Measurements from ENCODE around the gene LPIN2.

Gene LPIN2

DNA sequence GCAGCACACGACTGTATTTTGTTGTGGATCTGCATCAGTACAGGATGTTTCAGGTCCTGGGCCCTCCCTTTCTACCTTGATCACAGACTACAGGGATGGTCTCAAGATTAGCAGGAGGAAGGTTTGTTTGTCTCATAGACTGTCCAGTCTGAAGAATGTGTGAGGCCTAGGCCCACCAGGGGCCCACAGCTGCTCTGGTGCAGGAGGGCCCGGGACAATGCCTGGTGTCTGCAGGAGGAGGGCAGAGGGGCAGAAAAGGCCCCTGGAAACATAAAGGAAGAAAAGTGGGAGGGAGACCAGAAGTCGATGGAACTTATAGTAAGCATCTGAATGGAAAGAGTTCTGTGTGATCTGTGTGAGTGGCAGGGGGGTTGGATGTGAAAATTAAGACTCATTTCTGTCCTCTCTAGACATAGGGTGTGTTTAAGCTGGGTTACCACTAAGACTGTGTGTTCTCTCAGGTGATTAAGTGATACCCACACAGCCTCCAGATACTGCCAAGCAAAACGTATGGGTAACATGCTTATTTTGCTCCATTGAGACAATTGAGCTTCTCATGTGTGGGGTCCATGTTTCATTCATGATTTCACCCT, 33.4 kb upstream of the LPIN2 start:
- no peak overlapping the region for H3K9ac ChIP-seq
- H3K4me3 ChIP-seq = no peak overlapping the region
- H3K9me3 ChIP-seq = no peaks in the 10 kb centered on the region
- no peak for TF ChIP-seq Cebpa-rat (IDR thresholded peaks at IDR 0.05)
- H3K4me1 ChIP-seq = peaks cover 10% of the 10 kb centered on the region
- no peak overlapping the region for H3K27ac ChIP-seq
- no peak overlapping the region for H3K4me2 ChIP-seq
- no peaks in the 10 kb centered on the region for H4K20me1 ChIP-seq
- no peaks in the 10 kb centered on the region for H3K27me3 ChIP-seq
- no peaks in the 10 kb centered on the region for H3K36me3 ChIP-seq

DNA sequence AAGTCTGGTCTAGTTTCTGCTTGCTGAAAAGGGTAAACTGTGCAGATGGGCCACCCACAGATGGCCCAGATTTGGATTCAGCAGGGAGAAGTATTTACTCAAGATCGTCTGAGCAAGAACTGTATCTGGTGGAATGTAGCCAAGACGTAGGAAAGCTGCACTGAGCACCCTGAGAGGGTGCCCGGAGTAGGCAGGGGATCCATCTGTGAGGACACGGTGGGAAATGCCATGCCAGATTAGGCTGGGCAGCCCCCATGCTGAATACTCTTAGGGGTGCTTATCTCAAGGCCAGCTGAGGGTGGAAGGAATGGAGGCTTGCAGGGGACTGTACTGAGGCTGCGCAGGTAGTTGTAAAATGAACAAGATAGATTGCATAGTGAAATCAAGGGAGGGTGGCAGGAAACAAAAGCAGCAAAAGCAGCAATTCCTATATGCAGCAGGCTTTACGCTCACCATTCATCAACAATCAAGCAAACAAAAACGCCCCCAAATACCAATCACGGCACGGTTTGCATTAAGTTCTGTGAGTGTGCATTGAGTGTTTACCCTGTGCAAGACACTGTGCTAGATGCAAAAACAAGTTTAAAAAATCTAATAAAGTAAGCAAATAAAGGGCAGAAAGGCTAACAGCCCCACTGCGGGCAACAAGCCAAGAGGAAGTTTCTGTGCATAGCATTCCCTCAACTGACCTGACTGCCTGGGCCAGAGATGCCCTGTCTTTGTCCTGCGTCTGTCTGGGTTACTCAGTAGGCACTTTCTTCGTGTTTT, 32.2 kb upstream of the LPIN2 start:
- Histone ChIP-seq H3K4me2 (no peak overlapping the region), H3K36me3 (no peaks in the 10 kb centered on the region), H3K27ac (no peak overlapping the region), H3K9ac (no peak overlapping the region), H4K20me1 (no peaks in the 10 kb centered on the region), H3K4me3 (no peak overlapping the region), H3K9me3 (no peaks in the 10 kb centered on the region), H3K4me1 (peaks cover 10% of the 10 kb centered on the region), H3K27me3 (no peaks in the 10 kb centered on the region)
- TF ChIP-seq Cebpa-rat (IDR thresholded peaks at IDR 0.05) = no peak

DNA sequence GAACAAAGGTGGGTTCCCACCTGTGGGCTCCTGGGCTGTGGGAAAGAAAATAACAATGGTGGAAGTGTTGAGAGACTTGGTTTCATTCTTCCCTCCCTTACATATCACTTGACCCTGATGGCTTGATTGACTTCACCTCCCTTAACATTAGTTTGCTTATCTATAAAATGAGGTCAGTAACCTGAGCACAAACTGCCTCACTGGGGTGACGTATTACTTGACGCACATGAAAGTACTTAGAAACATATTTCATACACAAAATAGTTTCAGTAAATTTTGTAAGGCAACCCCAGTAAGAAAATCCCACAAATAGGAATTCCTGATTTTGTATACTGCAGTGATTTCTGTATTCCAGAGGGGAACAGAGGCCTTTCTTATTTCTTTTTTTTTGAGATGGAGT, 29.4 kb upstream of the LPIN2 start:
- no peaks in the 10 kb centered on the region for H4K20me1 ChIP-seq
- H3K27me3 ChIP-seq = no peaks in the 10 kb centered on the region
- H3K27ac ChIP-seq = no peak overlapping the region
- TF ChIP-seq Cebpa-rat (IDR thresholded peaks at IDR 0.05) = no peak
- H3K4me3 ChIP-seq = no peak overlapping the region
- H3K4me2 ChIP-seq = no peak overlapping the region
- no peak overlapping the region for H3K9ac ChIP-seq
- no peaks in the 10 kb centered on the region for H3K36me3 ChIP-seq
- no peaks in the 10 kb centered on the region for H3K9me3 ChIP-seq
- H3K4me1 ChIP-seq = peaks cover 3% of the 10 kb centered on the region

DNA sequence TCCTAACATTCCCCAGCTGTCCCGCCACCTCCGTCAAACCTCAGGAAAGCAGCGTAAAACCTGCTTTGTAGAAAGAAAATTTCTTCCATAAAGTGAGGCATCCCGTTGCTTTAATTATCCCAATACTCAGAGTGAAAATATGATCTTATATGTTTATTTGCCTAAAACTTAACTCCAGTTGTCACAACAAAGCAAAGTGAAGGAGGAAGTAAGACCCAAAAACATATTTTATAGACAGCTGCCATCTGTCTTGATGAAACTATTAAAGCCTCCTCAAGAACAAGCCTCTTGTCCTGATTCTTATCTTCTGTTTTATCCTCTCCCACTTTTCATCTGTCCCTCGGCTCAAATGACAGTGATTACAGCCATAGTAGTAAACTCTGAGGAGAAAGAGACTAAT, 28.9 kb upstream of the LPIN2 start:
- Histone ChIP-seq H3K36me3 (no peaks in the 10 kb centered on the region), H3K4me3 (no peak overlapping the region), H3K4me2 (no peak overlapping the region), H3K27me3 (no peaks in the 10 kb centered on the region), H3K4me1 (peaks cover 7% of the 10 kb centered on the region), H3K9me3 (no peaks in the 10 kb centered on the region; the same call in 1 of the 2 replicates), H3K9ac (no peak overlapping the region), H4K20me1 (no peaks in the 10 kb centered on the region), H3K27ac (no peak overlapping the region)
- no peak for TF ChIP-seq Cebpa-rat (IDR thresholded peaks at IDR 0.05)

DNA sequence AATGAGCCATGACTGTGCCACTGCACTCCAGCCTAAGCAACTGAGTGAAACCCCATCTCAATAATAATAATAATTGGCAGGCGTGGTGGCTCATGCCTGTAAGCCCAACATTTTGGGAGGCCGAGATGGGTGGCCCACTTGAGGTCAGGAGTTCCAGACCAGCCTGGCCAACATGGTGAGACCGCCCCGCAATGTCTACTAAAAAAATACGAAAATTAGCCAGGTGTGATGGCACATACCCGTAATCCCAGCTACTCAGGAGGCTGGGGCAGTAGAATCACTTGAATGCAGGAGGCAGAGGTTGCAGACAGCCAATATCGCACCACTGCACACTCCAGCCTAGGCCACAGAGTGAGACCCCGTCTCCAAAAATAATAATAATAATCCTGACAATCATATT, 27.9 kb upstream of the LPIN2 start:
- no peak overlapping the region for H3K27ac ChIP-seq
- no peak for TF ChIP-seq Cebpa-rat (IDR thresholded peaks at IDR 0.05)
- no peak overlapping the region for H3K9ac ChIP-seq
- no peak overlapping the region for H3K4me3 ChIP-seq
- no peaks in the 10 kb centered on the region for H3K27me3 ChIP-seq
- no peaks in the 10 kb centered on the region for H4K20me1 ChIP-seq
- no peaks in the 10 kb centered on the region for H3K36me3 ChIP-seq
- peaks cover 16% of the 10 kb centered on the region for H3K4me1 ChIP-seq
- H3K4me2 ChIP-seq = no peak overlapping the region
- no peaks in the 10 kb centered on the region; the same call in 1 of the 2 replicates for H3K9me3 ChIP-seq

DNA sequence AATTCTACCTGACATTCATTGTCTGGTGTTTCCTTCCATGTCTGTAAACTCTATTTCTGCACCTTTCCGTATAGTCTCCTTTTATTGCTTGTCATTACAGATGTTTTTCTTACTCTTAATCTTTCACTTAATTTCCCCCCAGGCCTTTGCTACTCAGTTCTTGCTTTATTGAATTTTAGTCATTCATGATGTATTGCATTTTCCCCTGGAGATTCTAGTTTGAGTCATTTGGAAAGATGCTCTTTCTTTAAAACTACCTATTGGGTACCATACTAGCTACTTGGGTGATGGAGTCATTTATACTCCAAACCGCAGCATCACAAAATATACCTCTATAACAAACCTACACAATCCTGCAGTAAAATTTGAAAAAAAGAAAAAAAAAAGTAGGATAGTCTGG, 27.2 kb upstream of the LPIN2 start:
- Histone ChIP-seq H3K27ac (no peak overlapping the region), H3K9me3 (no peaks in the 10 kb centered on the region; the same call in 1 of the 2 replicates), H4K20me1 (no peaks in the 10 kb centered on the region), H3K9ac (no peak overlapping the region), H3K4me3 (no peak overlapping the region), H3K4me2 (no peak overlapping the region), H3K36me3 (no peaks in the 10 kb centered on the region), H3K4me1 (peaks cover 16% of the 10 kb centered on the region), H3K27me3 (no peaks in the 10 kb centered on the region)
- TF ChIP-seq Cebpa-rat (IDR thresholded peaks at IDR 0.05) = no peak

DNA sequence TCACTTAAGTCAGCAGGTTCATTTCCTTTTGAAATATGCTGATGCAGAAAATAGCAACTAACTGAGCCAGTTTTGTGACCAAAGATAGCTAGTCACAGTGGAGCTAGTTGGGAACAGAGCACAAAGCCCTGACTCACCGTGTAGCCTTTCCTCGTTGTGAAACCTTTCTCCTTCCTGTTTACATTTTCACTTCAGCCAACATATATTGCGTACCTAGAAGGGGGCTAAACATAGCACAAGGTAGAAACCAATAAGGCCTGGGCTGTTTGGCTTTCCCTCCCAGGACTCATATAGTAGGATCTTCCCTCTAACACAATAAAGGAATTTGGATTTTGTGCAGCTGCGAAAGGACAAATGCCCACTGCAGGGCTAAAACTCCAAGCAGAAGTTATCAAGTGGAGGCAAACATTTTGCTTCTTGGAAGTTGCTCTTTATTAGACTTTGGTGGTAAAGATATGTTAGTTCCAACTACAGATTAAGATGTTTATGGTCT, 24.5 kb upstream of the LPIN2 start:
- Histone ChIP-seq H3K4me3 (no peak overlapping the region), H3K27me3 (no peaks in the 10 kb centered on the region), H3K4me1 (peaks cover 16% of the 10 kb centered on the region), H3K9ac (no peak overlapping the region), H3K27ac (no peak overlapping the region), H3K36me3 (no peaks in the 10 kb centered on the region), H3K9me3 (no peaks in the 10 kb centered on the region; the same call in 1 of the 2 replicates), H3K4me2 (peak overlapping the region; percentile 26; the same call in 1 of the 2 replicates), H4K20me1 (no peaks in the 10 kb centered on the region)
- no peak for TF ChIP-seq Cebpa-rat (IDR thresholded peaks at IDR 0.05)

DNA sequence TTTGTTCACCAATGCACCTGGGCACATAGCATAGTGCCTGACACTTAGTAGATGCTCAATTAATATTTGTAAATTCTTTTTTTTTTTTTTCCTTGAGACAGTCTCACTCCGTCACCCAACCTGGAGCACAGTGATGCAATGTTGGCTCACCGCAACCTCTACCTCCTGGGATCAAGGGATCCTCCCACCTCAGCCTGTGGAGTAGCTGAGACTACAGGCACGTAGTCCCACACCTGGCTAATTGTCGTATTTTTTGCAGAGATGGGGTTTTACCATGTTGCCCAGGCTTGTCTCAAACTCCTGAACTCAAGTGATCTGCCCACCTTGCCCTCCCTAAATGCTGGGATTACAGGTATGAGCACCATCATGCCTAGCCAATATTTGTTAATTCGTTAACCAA, 23.2 kb upstream of the LPIN2 start:
- Histone ChIP-seq H3K27me3 (no peaks in the 10 kb centered on the region), H3K9me3 (no peaks in the 10 kb centered on the region; the same call in 1 of the 2 replicates), H3K36me3 (no peaks in the 10 kb centered on the region), H4K20me1 (no peaks in the 10 kb centered on the region), H3K4me3 (no peak overlapping the region), H3K27ac (no peak overlapping the region), H3K4me2 (no peak overlapping the region; the same call in 1 of the 2 replicates), H3K9ac (no peak overlapping the region), H3K4me1 (peaks cover 21% of the 10 kb centered on the region)
- TF ChIP-seq Cebpa-rat (IDR thresholded peaks at IDR 0.05) = no peak

DNA sequence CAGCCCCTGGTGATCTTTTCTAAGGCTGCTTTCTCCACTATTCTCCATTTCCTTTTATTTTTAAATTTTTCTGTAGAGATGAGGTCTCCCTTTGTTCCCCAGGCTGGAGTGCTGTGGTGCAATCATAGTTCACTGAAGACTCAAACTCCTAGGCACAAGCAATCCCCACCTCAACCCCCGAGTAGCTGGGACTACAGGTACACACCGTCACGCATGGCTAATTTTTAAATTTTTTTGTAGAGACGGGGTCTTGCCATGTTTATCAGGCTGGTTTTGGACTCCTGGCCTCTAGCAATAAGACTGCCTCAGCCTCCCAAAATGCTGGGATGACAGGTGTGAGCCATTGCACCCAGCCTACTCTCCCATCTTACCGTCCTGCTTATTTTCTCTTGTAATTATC, 22.7 kb upstream of the LPIN2 start:
- no peak overlapping the region for H3K9ac ChIP-seq
- no peak overlapping the region for H3K27ac ChIP-seq
- no peaks in the 10 kb centered on the region for H3K27me3 ChIP-seq
- H3K36me3 ChIP-seq = no peaks in the 10 kb centered on the region
- no peaks in the 10 kb centered on the region for H4K20me1 ChIP-seq
- no peak overlapping the region for H3K4me3 ChIP-seq
- no peak for TF ChIP-seq Cebpa-rat (IDR thresholded peaks at IDR 0.05)
- no peak overlapping the region for H3K4me2 ChIP-seq
- H3K4me1 ChIP-seq = peaks cover 24% of the 10 kb centered on the region
- no peaks in the 10 kb centered on the region; the same call in 1 of the 2 replicates for H3K9me3 ChIP-seq

DNA sequence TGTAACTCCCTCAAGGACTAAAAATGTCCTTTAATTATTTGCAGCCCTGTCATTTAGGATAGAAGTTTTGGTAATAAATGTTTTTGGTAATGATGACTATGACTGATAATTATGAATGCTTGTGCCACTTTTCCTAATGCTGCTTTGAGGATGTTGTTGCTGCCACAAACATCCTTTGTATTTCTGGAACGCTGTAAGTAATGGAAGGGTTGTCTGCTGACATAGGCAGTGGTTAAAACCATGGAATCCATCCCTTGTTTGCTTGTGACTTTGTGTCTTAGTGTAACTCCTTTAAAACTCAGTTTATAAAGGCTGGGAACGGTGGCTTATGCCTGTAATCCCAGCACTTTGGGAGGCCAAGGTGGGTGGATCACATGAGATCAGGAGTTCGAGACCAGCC, 19.8 kb upstream of the LPIN2 start:
- no peak overlapping the region for H3K4me2 ChIP-seq
- peaks cover 31% of the 10 kb centered on the region for H3K4me1 ChIP-seq
- H3K9me3 ChIP-seq = no peaks in the 10 kb centered on the region; the same call in 1 of the 2 replicates
- no peaks in the 10 kb centered on the region for H3K27me3 ChIP-seq
- H3K27ac ChIP-seq = no peak overlapping the region
- H3K9ac ChIP-seq = no peak overlapping the region
- no peak for TF ChIP-seq Cebpa-rat (IDR thresholded peaks at IDR 0.05)
- no peak overlapping the region for H3K4me3 ChIP-seq
- H3K36me3 ChIP-seq = no peaks in the 10 kb centered on the region
- no peaks in the 10 kb centered on the region for H4K20me1 ChIP-seq
